HT1080 (cell line): ENCODE data around the gene GINS1. TPM values are rescaled to one million over a fixed set of nuclear protein-coding genes. Genes with fewer than 3 reads are reported as not detected.

Experiments used
- DNase-seq: peaks from one replicate; pipeline ENCODE4 v3.0.0-alpha.2; 2015; ENCODE audit warnings: low read depth
- total RNA-seq: library from RNA; depleted of rRNA; stranded (reverse); fragments of >200 nt; shearing (Covaris generic); gene quantifications from 2 replicates; pipeline ENCODE4 v1.2.3, GENCODE V29; 2014; rRNA removed

The GINS1 gene
- total RNA-seq, 1 experiment from 2014 or later, result 36.1 TPM

DNA sequence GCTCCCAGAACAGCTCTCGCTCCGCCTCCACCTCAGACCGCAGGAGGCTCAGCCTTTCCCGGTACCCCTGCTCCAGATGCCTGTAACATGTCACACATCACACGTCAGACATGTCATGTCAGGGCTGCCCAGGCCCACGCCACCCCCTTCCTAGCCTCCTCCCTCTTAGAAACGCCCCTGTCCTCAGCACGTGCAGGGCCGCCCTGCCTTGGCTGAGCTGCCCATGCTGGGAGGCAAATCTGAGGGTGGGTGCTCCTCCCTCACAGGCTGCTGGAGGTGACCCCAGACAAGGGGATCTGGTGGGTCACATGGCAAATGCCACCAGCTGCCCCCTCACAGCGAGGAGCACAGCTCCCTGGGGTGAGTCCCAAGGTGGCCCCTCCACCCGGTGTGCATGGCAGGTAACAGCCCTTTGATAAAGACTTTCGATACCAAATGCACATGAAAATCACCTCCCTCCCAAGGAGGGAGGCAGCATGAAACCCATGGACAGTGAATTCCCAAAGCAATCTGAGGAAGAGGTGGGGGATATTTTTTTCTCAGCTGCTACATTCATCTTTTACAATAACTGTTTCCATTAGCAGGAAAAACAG is 84.1 kb downstream of the GINS1 start:
- no peak for DNase-seq

DNA sequence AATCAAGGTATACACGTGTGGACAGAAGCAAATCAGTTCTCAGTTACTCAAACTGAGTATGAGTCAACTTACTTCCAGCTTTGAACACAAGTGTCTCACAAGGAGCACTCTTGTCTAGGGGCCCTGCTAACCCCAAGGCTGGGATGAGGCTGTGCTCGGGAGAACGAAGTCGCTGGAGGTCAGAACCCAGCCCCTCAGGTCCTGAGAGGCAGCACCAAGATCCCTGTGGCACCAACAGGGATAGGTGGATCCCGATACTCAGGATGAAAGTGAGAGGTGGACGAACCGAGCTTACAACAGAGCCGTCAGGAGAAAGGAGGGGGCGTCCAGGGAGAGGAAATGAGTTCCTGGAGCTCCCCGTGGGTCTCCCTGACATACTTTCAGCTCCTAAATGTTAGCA is 85.7 kb downstream of the GINS1 start:
- DNase-seq, result no peak

DNA sequence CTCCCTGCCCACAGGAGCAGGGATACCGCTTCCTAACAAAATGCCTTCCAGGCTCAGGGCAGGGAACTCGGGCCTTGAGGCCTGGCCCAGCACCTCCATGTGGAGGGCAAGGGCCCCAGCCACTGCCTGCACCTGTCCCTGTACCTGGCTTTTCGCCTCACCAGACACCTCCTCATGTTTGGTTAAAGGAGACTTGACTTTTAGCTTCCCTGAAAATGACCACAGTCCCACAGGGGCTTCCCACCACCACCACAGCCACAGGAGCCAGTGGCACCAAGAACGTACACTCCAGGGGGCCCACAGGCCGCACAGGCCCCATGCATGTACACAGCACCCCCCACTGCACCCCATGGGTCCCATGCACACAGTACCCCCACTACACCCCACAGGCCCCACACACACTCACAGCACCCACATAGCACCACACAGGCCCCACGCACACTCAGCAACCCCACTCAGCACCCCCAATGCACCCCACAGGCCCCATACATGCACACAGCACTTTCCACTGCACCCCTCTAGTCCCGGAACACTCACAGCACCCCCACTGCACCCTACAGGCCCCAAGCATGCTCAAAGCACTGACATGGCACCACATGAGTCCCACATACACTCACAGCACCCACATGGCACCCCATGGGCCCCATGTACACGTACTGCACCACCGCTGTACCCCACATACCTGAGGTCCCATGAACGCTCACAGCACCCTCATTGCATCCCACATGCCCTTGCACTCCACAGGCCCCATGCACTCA is 86.5 kb downstream of the GINS1 start:
- no peak for DNase-seq

DNA sequence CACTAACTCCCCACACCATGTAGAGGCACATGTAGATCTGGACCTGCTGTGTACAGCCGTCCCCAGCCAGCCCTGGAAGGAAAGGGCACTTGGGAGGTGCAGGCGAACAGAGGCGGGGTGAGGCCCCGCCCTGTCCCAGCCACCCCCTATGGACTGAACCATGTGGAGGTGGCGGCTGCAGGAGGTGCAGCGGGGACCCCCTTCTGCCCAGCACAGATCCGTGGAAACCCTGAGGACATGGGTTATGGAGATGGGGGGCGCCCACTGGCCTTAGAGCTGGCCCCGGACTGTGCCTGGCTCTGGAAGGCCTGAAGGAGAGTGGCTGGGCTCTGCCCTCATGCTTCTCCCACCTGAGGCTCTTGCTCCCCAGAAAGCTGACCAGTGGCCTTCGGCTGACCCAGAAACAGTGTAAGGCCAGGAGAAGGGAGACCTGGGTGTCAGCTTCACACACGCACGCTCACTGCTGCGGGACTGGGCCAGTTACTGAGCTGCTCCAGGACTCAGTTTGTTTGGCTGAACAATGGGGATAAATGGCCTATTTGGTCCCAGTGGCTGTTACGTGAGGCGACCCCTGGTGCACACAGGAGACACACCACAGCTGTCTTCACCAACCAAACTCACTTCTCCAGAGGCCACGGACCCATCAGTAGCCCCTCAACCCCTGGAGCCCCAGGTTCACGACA is 87.2 kb downstream of the GINS1 start:
- no peak for DNase-seq

DNA sequence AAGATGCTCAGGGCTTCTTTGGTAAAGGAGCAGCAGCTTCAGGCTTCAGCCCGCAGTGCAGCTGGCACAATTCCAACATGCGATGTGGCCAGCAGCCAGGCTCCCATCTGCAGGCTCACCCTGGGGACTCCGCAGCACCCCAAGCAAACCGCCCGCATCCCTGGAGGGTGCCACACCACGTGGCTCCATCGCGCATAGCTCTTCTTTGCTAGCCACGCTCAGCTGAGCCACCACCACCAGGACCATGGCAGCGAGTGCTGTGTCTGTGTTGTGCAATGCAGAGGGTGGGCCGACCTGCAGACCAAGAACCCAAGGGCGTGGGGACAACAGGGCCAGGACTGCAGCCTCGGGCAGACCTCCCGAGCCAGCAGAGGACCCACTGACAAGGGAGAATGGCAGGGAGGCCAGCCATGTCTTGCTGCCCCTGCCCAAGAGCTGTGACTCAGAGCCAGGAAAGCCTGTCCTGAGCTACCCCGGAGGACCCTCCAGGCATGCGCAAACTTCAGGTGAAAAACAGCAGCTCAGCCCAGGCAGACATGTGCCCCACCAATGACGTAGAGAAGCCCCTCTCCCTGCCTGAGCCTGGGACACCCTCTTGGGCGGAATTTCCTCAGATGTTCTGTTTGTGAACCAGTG is 87.8 kb downstream of the GINS1 start:
- DNase-seq, result no peak

DNA sequence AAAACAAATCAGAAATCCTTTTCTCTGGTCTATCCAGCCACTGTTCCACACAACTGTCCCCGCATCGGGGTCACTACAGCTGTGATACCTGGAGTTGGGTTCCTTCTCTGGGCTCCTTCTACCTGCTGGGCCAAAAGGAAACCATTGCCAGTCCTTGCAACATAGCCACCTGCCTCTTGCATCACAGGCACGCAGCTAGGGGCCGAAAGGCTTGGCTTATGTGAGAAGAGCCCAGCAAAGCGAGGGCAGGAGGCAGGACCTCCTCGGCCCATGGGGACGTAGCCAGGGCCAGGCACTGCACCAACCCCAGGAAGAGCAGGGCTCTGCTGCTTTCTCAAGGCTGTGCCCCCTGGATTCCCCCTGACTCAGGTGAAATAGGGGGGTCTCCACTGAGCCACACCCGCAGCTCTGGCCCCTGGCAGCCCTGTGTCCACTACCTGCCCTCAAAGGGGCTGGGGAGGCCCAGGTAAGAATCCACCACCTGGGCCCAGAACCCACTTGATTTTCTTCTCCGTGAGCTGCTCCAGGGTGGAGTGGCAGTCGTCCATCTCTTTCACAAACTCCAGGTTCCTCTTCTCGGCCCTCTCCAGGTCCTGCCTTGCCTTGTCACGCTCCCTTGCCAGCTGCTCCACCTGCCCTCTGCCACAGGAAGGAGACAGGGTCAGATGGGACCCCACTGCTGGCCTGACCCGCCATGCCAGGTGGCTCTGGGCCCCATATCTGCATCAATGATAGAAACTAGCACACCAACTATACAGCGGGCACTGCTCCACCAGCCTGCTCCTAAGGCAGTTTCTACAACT is 88.9 kb downstream of the GINS1 start:
- DNase-seq, result no peak

DNA sequence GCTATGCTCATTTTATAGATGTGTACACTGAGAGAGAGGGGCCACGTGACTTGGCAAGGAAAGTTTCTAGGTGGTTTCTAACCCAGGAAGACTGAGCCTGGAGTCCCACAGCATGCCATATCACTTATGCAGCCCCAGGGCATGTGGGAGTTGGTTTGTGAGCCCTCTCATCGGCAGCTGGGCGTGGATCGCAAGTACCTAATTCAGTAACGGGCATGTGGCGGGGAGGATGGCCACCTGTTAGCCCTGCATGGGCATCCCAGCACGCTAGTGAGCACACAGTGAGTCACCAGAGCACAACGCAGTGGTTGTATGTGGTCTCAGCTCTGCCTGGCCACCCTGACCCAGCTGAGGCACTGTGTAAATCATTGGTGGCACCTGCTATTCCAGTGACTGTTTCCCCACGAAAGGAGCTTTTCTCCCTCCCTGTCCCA is 89.5 kb downstream of the GINS1 start:
- peak; percentile 89 for DNase-seq

DNA sequence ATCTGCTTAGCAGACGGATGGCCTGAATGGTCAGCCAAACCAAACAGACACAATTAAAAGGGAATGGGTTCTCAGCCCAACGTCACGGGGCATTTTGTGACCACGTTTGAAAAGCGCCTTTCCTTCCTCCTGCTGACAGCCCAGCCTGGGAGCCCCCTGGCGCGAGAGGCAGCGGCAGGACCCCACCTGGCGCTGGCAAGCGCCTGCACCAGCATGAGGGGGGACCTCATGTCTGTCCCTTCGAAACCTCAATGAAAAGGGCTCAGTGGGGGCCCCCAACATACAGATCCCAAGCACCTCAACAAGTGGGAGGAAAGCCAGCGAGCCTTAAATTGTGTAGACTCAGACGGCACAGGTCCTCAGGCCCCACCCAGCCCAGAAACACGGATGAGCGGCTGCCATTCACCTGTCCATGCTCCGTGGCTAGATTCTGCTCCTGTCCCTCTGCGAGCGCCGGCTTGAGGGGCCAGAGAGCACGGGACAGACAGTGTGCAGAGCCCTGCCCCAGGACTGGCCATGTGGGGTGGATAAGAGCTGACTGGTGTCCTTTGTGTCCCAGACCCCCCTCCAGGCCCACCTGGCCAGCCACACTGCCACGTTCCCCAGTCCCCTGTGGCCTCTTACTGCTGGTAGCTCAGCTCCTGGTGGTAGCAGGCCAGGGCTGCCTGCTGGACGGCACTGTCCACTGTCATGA is 90.3 kb downstream of the GINS1 start:
- DNase-seq, result no peak

Other genes starting within 250 kb of the GINS1 start
- 96.1 and 107 TPM in 2 replicates for gene ENTPD6, start 212.0 kb upstream of the GINS1 start, total RNA-seq
- gene PYGB, start 159.6 kb upstream of the GINS1 start, total RNA-seq, result 113 and 121 TPM in 2 replicates
- 43.9 and 50.2 TPM in 2 replicates for gene ABHD12, start 16.8 kb upstream of the GINS1 start, total RNA-seq
- 0.07 TPM in 1 of 2 replicates, not detected in the other for gene NINL, start 177.9 kb downstream of the GINS1 start, total RNA-seq
- 7.0 and 7.7 TPM in 2 replicates for gene NANP, start 216.3 kb downstream of the GINS1 start, total RNA-seq